Measurements from ENCODE around the gene MYOC. TPM values are rescaled to one million over a fixed set of nuclear protein-coding genes. Genes with fewer than 3 reads are reported as not detected.

Gene MYOC
- total and polyA plus RNA-seq, 2 donors (not counting 3 experiments of a cell fraction or from before 2014, with no cell fraction given) = not detected

DNA sequence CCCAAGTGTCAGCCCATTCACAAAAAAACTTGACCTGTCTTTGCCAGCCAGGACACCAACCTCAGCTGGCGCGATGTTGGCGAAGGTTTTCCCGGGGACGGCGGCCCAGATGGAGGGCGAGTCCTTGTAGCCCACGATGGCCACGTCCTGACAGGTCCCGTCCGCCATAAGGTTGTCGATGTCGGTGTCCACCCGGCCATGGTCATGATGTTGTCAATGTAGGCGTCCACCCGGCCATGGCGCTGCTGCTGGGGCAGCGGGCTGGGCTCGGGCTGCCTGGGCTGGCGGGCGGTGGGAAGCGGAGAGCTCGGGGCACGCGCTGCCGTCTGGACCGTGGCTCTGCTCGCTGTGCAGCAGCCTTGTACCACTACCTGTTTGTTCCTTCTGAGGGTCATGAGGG, 18.3 kb upstream of the MYOC start:
- H3K9me1 ChIP-seq (replicated peaks; ENCODE audit: control insufficient read depth, extremely low read depth, insufficient read depth, low read length) = no peaks in the 10 kb centered on the region
- no peaks in the 10 kb centered on the region for H3K9me3 ChIP-seq (replicated peaks; ENCODE audit: control insufficient read depth, insufficient read depth, low read length)
- dilution Hi-C loops (cut with MboI; ENCODE audit: extremely low pct_ligation_motif_present, low sequenced_read_pairs) (no loop called here), intact Hi-C loops (cut with micrococcal nuclease) (no loop called here)
- no peak overlapping the region for H3K9ac ChIP-seq (replicated peaks; ENCODE audit: extremely low read depth, insufficient read depth, low read length)
- H3K27ac ChIP-seq (ENCODE audit: insufficient read depth, low read depth, low read length) = no peak overlapping the region
- H2AFZ ChIP-seq (ENCODE audit: low read depth, low read length) = no peak overlapping the region
- POLR2A ChIA-PET = no interaction called here
- TF ChIP-seq FOS (IDR thresholded peaks at IDR 0.05; ENCODE audit: borderline replicate concordance, insufficient read depth, low read length) (no peak), GATA2 (IDR thresholded peaks at IDR 0.05; ENCODE audit: insufficient read depth, insufficient read length, low read depth, low read length) (no peak), POLR2A (IDR thresholded peaks at IDR 0.05; ENCODE audit: low read depth, low read length) (no peak)
- TF ChIP-seq, protein P1, sequence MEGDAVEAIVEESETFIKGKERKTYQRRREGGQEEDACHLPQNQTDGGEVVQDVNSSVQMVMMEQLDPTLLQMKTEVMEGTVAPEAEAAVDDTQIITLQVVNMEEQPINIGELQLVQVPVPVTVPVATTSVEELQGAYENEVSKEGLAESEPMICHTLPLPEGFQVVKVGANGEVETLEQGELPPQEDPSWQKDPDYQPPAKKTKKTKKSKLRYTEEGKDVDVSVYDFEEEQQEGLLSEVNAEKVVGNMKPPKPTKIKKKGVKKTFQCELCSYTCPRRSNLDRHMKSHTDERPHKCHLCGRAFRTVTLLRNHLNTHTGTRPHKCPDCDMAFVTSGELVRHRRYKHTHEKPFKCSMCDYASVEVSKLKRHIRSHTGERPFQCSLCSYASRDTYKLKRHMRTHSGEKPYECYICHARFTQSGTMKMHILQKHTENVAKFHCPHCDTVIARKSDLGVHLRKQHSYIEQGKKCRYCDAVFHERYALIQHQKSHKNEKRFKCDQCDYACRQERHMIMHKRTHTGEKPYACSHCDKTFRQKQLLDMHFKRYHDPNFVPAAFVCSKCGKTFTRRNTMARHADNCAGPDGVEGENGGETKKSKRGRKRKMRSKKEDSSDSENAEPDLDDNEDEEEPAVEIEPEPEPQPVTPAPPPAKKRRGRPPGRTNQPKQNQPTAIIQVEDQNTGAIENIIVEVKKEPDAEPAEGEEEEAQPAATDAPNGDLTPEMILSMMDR (IDR thresholded peaks at IDR 0.05; ENCODE audit: extremely low read depth in 1 of 2, insufficient read depth in 1 of 2, low read depth in 1 of 2, low read length in 2 of 2) = no peak
- no peak overlapping the region for H3K4me3 ChIP-seq (replicated peaks in 1 of 3; ENCODE audit: insufficient read depth in 1 of 3, low read depth in 1 of 3, low read length in 3 of 3)
- no peak for DNase-seq (ENCODE audit: low read depth, low spot score)
- no peak for FAIRE-seq
- no peaks in the 10 kb centered on the region for H3K79me2 ChIP-seq (ENCODE audit: control insufficient read depth, insufficient read depth, low read length)
- no TSS peak for BruUV-seq (replicated peaks)
- H3K36me3 ChIP-seq (ENCODE audit: control insufficient read depth in 2 of 2, extremely low read depth in 1 of 2, insufficient read depth in 2 of 2, low read length in 2 of 2) = no peaks in the 10 kb centered on the region
- peaks cover 1 to 14% of the 10 kb centered on the region in 2 experiments for H3K27me3 ChIP-seq (ENCODE audit: control insufficient read depth in 2 of 2, insufficient read depth in 2 of 2, low read length in 2 of 2)
- CTCF ChIA-PET = no interaction called here
- H3K4me1 ChIP-seq (ENCODE audit: control insufficient read depth, extremely low read depth, insufficient read depth, low read length) = no peaks in the 10 kb centered on the region
- H4K20me1 ChIP-seq (replicated peaks; ENCODE audit: control insufficient read depth, extremely low read depth, insufficient read depth, low read length) = no peaks in the 10 kb centered on the region
- no peak overlapping the region for H3K4me2 ChIP-seq (ENCODE audit: insufficient read depth, low read length)

GRCh38 chr1:171668372-171668771, 15.9 kb upstream of the MYOC start:
- no TSS peak for BruUV-seq (replicated peaks)
- Histone ChIP-seq H2AFZ (ENCODE audit: low read depth, low read length) (no peak overlapping the region), H3K4me3 (replicated peaks in 1 of 3; ENCODE audit: insufficient read depth in 1 of 3, low read depth in 1 of 3, low read length in 3 of 3) (no peak overlapping the region), H3K4me2 (ENCODE audit: insufficient read depth, low read length) (no peak overlapping the region), H3K9ac (replicated peaks; ENCODE audit: extremely low read depth, insufficient read depth, low read length) (no peak overlapping the region), H3K27me3 (ENCODE audit: control insufficient read depth in 2 of 2, insufficient read depth in 2 of 2, low read length in 2 of 2) (peaks cover 1 to 2% of the 10 kb centered on the region in 2 experiments), H3K9me3 (replicated peaks; ENCODE audit: control insufficient read depth, insufficient read depth, low read length) (no peaks in the 10 kb centered on the region), H3K27ac (ENCODE audit: insufficient read depth, low read depth, low read length) (no peak overlapping the region), H3K36me3 (ENCODE audit: control insufficient read depth in 2 of 2, extremely low read depth in 1 of 2, insufficient read depth in 2 of 2, low read length in 2 of 2) (no peaks in the 10 kb centered on the region), H3K79me2 (ENCODE audit: control insufficient read depth, insufficient read depth, low read length) (no peaks in the 10 kb centered on the region), H4K20me1 (replicated peaks; ENCODE audit: control insufficient read depth, extremely low read depth, insufficient read depth, low read length) (no peaks in the 10 kb centered on the region), H3K9me1 (replicated peaks; ENCODE audit: control insufficient read depth, extremely low read depth, insufficient read depth, low read length) (no peaks in the 10 kb centered on the region), H3K4me1 (ENCODE audit: control insufficient read depth, extremely low read depth, insufficient read depth, low read length) (no peaks in the 10 kb centered on the region)
- dilution Hi-C loops (cut with MboI; ENCODE audit: extremely low pct_ligation_motif_present, low sequenced_read_pairs) (no loop called here), intact Hi-C loops (cut with micrococcal nuclease) (no loop called here)
- DNase-seq (ENCODE audit: low read depth, low spot score) (no peak), FAIRE-seq (no peak)
- ChIA-PET CTCF (interaction anchor here (0.6 to 3.2 kb wide), 4 partner anchors 14 to 317 kb away, joined by 3 to 16 read pairs (median 12); no protein-coding TSS in a partner anchor), POLR2A (no interaction called here)
- TF ChIP-seq, protein P1 (IDR thresholded peaks at IDR 0.05; ENCODE audit: extremely low read depth in 1 of 2, insufficient read depth in 1 of 2, low read depth in 1 of 2, low read length in 2 of 2) = no peak
- no peak for TF ChIP-seq POLR2AphosphoS5 (IDR thresholded peaks at IDR 0.05; ENCODE audit: insufficient read depth, low read depth, low read length)
- TF ChIP-seq FOS (IDR thresholded peaks at IDR 0.05; ENCODE audit: borderline replicate concordance, insufficient read depth, low read length) = no peak
- no peak for TF ChIP-seq EZH2 (IDR thresholded peaks at IDR 0.05; ENCODE audit: borderline replicate concordance, low read depth, low read length, severe bottlenecking)
